Neural progenitor cell (in vitro differentiated cells): ENCODE measurements around the gene PITPNC1. TPM values are rescaled to one million over a fixed set of nuclear protein-coding genes. Genes with fewer than 3 reads are reported as not detected.

Source experiments
- DNase-seq: peaks from one replicate; pipeline ENCODE4 v3.0.0-alpha.2; 2016; ENCODE audit warnings: low spot score
- H2AFZ ChIP-seq: fragments of 200-600 bp; sonication (generic); replicated peaks from 2 replicates; pipeline ENCODE4 v1.6.1; 2016; ENCODE audit warnings: antibody characterized with exemption
- H3F3A ChIP-seq: fragments of 200-600 bp; sonication (generic); 2 replicates; pipeline ENCODE4 v1.6.1; 2016; ENCODE audit warnings: antibody characterized with exemption, low read depth
- H3K27ac ChIP-seq: fragments of 200-600 bp; sonication (generic); 2 replicates; pipeline ENCODE4 v1.5.1; 2016; ENCODE audit warnings: mild to moderate bottlenecking
- H3K27me3 ChIP-seq: fragments of 200-600 bp; sonication (generic); 2 replicates; pipeline ENCODE4 v1.6.1; 2016; ENCODE audit warnings: mild to moderate bottlenecking, moderate library complexity
- H3K36me3 ChIP-seq: fragments of 200-600 bp; sonication (generic); 2 replicates; pipeline ENCODE4 v1.5.1; 2016
- H3K4me1 ChIP-seq: fragments of 200-600 bp; sonication (generic); 2 replicates; pipeline ENCODE4 v1.6.1; 2016; ENCODE audit warnings: mixed run types
- H3K4me2 ChIP-seq: fragments of 200-600 bp; sonication (generic); 2 replicates; pipeline ENCODE4 v1.6.1; 2016
- H3K4me3 ChIP-seq: fragments of 200-600 bp; sonication (generic); 2 replicates; pipeline ENCODE4 v1.5.1; 2016
- H3K79me2 ChIP-seq: fragments of 200-600 bp; sonication (generic); 2 replicates; pipeline ENCODE4 v1.6.1; 2016; ENCODE audit warnings: low read depth
- H3K9ac ChIP-seq: fragments of 200-600 bp; sonication (generic); 2 replicates; pipeline ENCODE4 v1.6.1; 2016
- H3K9me3 ChIP-seq: fragments of 200-600 bp; sonication (generic); 2 replicates; pipeline ENCODE4 v1.5.1; 2016; ENCODE audit warnings: low read depth
- H4K20me1 ChIP-seq: fragments of 200-600 bp; sonication (generic); 2 replicates; pipeline ENCODE4 v1.6.1; 2016; ENCODE audit warnings: low read depth
- H3K27ac Mint-ChIP-seq: 3 replicates; pipeline ENCODE4 v1.8.0; 2021; ENCODE audit warnings: mixed read lengths
- H3K27me3 Mint-ChIP-seq: 2 replicates; pipeline ENCODE4 v1.8.0; 2022; ENCODE audit warnings: low read depth, mild to moderate bottlenecking, inconsistent platforms, moderate library complexity, mixed read lengths; ENCODE audit not compliant: insufficient read depth
- H3K36me3 Mint-ChIP-seq: 3 replicates; pipeline ENCODE4 v1.8.0; 2021; ENCODE audit warnings: mixed read lengths
- H3K4me1 Mint-ChIP-seq: 3 replicates; pipeline ENCODE4 v1.8.0; 2021; ENCODE audit warnings: mixed read lengths
- H3K4me3 Mint-ChIP-seq: 3 replicates; pipeline ENCODE4 v1.8.0; 2021; ENCODE audit warnings: mild to moderate bottlenecking, moderate library complexity, mixed read lengths
- H3K9me3 Mint-ChIP-seq: 3 replicates; pipeline ENCODE4 v1.8.0; 2020; ENCODE audit warnings: mixed read lengths
- CTCF ChIP-seq: fragments of 200-600 bp; sonication (generic); IDR thresholded peaks from 2 replicates; pipeline ENCODE4 v1.5.1; 2017; ENCODE audit warnings: antibody characterized with exemption, mild to moderate bottlenecking
- EZH2 ChIP-seq: fragments of 200-600 bp; sonication (generic); IDR thresholded peaks from 2 replicates; pipeline ENCODE4 v1.6.1; 2017; ENCODE audit warnings: antibody characterized with exemption, mild to moderate bottlenecking, moderate library complexity
- EZH2phosphoT487 ChIP-seq: fragments of 200-600 bp; sonication (generic); IDR thresholded peaks from 2 replicates; pipeline ENCODE4 v1.6.1; 2017; ENCODE audit warnings: antibody characterized with exemption
- total RNA-seq: library from RNA; depleted of rRNA; stranded (reverse); fragments of >200 nt; gene quantifications from 2 replicates; pipeline ENCODE4 v1.2.3, GENCODE V29; 2015; ENCODE audit warnings: low replicate concordance

PITPNC1 gene
- total RNA-seq, 1 donor from 2014 or later = 8.1 TPM

DNA sequence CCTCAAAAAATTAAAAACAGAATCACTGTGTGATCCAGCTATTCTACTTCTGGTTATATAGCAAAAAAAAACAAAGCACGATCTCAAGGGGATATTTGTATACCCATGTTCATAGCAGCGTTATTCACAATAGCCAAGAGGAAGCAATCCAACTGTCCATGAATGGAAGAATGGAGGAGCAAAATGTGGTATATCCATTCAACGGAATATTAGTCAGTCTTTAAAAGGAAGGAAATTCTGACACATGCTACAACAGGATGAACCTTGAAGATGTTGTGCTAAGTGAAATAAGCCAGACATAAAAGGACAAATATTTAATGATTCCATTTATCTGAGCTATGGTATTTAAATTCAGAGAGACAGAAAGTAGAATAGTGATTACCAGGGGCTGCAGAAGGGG lies 336.1 kb downstream of the PITPNC1 start:
- Mint-ChIP-seq H3K4me3 (no peak overlapping the region), H3K36me3 (no peaks in the 10 kb centered on the region), H3K27ac (no peak overlapping the region), H3K4me1 (peaks cover 7% of the 10 kb centered on the region), H3K27me3 (peaks cover 3% of the 10 kb centered on the region), H3K9me3 (peaks cover 6% of the 10 kb centered on the region)
- Histone ChIP-seq H3K4me2 (no peak overlapping the region), H3K27ac (no peak overlapping the region), H3K9ac (no peak overlapping the region), H2AFZ (no peak overlapping the region), H3K4me3 (no peak overlapping the region), H3K36me3 (no peaks in the 10 kb centered on the region), H3F3A (peaks cover 7% of the 10 kb centered on the region), H3K9me3 (peaks cover 8% of the 10 kb centered on the region), H3K79me2 (peaks cover 4% of the 10 kb centered on the region), H4K20me1 (no peaks in the 10 kb centered on the region), H3K27me3 (no peaks in the 10 kb centered on the region), H3K4me1 (peaks cover 5% of the 10 kb centered on the region)
- no peak for DNase-seq
- TF ChIP-seq CTCF = no peak
- TF ChIP-seq EZH2phosphoT487 = no peak
- TF ChIP-seq EZH2 = no peak

GRCh38 chr17:67716405-67716798 lies 339.3 kb downstream of the PITPNC1 start:
- Histone ChIP-seq H3K27ac (no peak overlapping the region), H3K4me1 (peaks cover 18% of the 10 kb centered on the region), H3K4me2 (no peak overlapping the region), H3K79me2 (peaks cover 37% of the 10 kb centered on the region), H3K27me3 (no peaks in the 10 kb centered on the region), H2AFZ (no peak overlapping the region), H3F3A (peaks cover 8% of the 10 kb centered on the region), H3K36me3 (peaks cover 10% of the 10 kb centered on the region), H3K9ac (no peak overlapping the region), H4K20me1 (peaks cover 11% of the 10 kb centered on the region), H3K9me3 (peaks cover 8% of the 10 kb centered on the region), H3K4me3 (no peak overlapping the region)
- H3K36me3 Mint-ChIP-seq = no peaks in the 10 kb centered on the region
- no peak overlapping the region for H3K27ac Mint-ChIP-seq
- H3K4me1 Mint-ChIP-seq = peaks cover 9% of the 10 kb centered on the region
- no peak for DNase-seq
- TF ChIP-seq EZH2 (no peak), CTCF (no peak), EZH2phosphoT487 (no peak)
- H3K9me3 Mint-ChIP-seq = peaks cover 6% of the 10 kb centered on the region
- H3K27me3 Mint-ChIP-seq = peaks cover 3% of the 10 kb centered on the region
- no peak overlapping the region for H3K4me3 Mint-ChIP-seq

DNA sequence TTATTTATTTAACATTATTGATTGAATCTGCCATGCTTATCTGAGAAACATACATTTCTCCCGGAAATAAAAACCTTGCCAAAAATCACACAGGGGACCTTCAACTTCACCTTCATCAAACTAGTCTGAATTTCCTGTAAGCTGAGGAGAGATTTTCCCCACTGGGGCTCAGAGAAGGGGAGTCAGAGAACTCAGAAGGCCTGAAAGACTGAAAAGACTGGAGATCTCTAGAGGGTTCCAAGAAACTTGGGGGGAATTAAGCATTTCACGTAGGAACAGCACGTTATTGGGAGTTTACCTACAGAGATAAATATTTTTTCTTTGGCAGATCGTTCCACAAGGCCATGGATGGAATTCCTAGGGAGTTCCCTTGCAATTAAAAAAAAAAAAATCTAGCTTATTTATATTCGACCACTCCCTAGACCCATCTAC lies 340.1 kb downstream of the PITPNC1 start:
- no peak for DNase-seq

More for the DNA sequence above, 340.1 kb downstream of the PITPNC1 start:
- Histone ChIP-seq H3K36me3 (peaks cover 17% of the 10 kb centered on the region), H3K9me3 (peaks cover 8% of the 10 kb centered on the region), H3K9ac (peak overlapping the region; percentile 77), H3K4me2 (peak overlapping the region; percentile 96), H3K4me1 (peaks cover 18% of the 10 kb centered on the region), H3K27me3 (no peaks in the 10 kb centered on the region), H3K27ac (no peak overlapping the region), H3F3A (peaks cover 12% of the 10 kb centered on the region), H3K4me3 (peak overlapping the region; percentile 82), H2AFZ (peak overlapping the region; percentile 56), H4K20me1 (peaks cover 11% of the 10 kb centered on the region), H3K79me2 (peaks cover 39% of the 10 kb centered on the region)
- Mint-ChIP-seq H3K27me3 (peaks cover 3% of the 10 kb centered on the region), H3K4me3 (peak overlapping the region; percentile 100), H3K27ac (peak overlapping the region; percentile 99), H3K9me3 (peaks cover 6% of the 10 kb centered on the region), H3K36me3 (no peaks in the 10 kb centered on the region), H3K4me1 (peaks cover 9% of the 10 kb centered on the region)
- TF ChIP-seq EZH2phosphoT487 (no peak), EZH2 (no peak), CTCF (no peak)
